ENCODE measurements around the gene USP40.
A peak's percentile ranks its signal among the peaks of the same experiment; 100 is the strongest.

The USP40 gene

GRCh38 chr2:233445152-233445830 lies 121.3 kb downstream of the USP40 start:
- no peak for DNase-seq

GRCh38 chr2:233444501-233444900 lies 122.1 kb downstream of the USP40 start:
- no peak for DNase-seq

GRCh38 chr2:233443511-233444183 lies 122.9 kb downstream of the USP40 start:
- peak in 50 of 58 donors; percentile 14 to 82 (median 47) for DNase-seq

- no peak for DNase-seq
These were observed 124.6 kb downstream of the USP40 start for GRCh38 chr2:233442028-233442310.

- no peak for DNase-seq
These were observed 125.2 kb downstream of the USP40 start for GRCh38 chr2:233441161-233442027.

GRCh38 chr2:233440714-233441113 lies 125.9 kb downstream of the USP40 start:
- no peak for DNase-seq

GRCh38 chr2:233440314-233440713 lies 126.3 kb downstream of the USP40 start:
- DNase-seq: no peak

- peak in 55 of 58 donors; percentile 11 to 82 (median 47) for DNase-seq
These were observed 127.4 kb downstream of the USP40 start for GRCh38 chr2:233439191-233439590.

GRCh38 chr2:233438573-233439147 lies 127.9 kb downstream of the USP40 start:
- no peak for DNase-seq

- no peak for DNase-seq
These were observed 129.1 kb downstream of the USP40 start for GRCh38 chr2:233437439-233437955.

- DNase-seq: no peak
These were observed 129.7 kb downstream of the USP40 start for GRCh38 chr2:233436691-233437438.

GRCh38 chr2:233436191-233436581 lies 130.4 kb downstream of the USP40 start:
- DNase-seq: no peak

- DNase-seq: no peak
These were observed 131.0 kb downstream of the USP40 start for GRCh38 chr2:233435436-233436190.

- no peak for DNase-seq
These were observed 131.8 kb downstream of the USP40 start for GRCh38 chr2:233434666-233435330.

GRCh38 chr2:233433794-233434193 lies 132.8 kb downstream of the USP40 start:
- no peak for DNase-seq

- DNase-seq: no peak
These were observed 133.6 kb downstream of the USP40 start for GRCh38 chr2:233433029-233433428.

- DNase-seq: no peak
These were observed 135.9 kb downstream of the USP40 start for GRCh38 chr2:233430651-233431050.

GRCh38 chr2:233430081-233430480 lies 136.5 kb downstream of the USP40 start:
- DNase-seq: no peak

- DNase-seq: no peak
These were observed 137.2 kb downstream of the USP40 start for GRCh38 chr2:233429175-233429897.

Measured in anterior cingulate cortex (tissue), 58 donors.